Measurements from ENCODE around the gene TCP1.
"Not testable (repeated sequence)": the region's sequence is repeated elsewhere in the genome, so short reads cannot be mapped to it uniquely, and the experiment has no call there.

Gene TCP1

GRCh38 chr6:159789377-159790148 lies at the start of gene TCP1:
Gene TCP1 (minus strand): TSS chr6:159789602. CDS start chr6:159789468, 134 bp downstream.
- DNase-seq (ENCODE audit: low read depth), result peak; percentile 100

GRCh38 chr6:159838020-159838744 lies 48.8 kb upstream of the TCP1 start:
- no peak for DNase-seq (ENCODE audit: low read depth)

- DNase-seq (ENCODE audit: low read depth), result no peak
These were observed 48.1 kb upstream of the TCP1 start for GRCh38 chr6:159837511-159837910.

GRCh38 chr6:159836718-159837490 lies 47.5 kb upstream of the TCP1 start:
- no peak for DNase-seq (ENCODE audit: low read depth)

GRCh38 chr6:159833997-159834603 lies 44.7 kb upstream of the TCP1 start:
- no peak for DNase-seq (ENCODE audit: low read depth)

- peak; percentile 65 for DNase-seq (ENCODE audit: low read depth)
These were observed 44.2 kb upstream of the TCP1 start for GRCh38 chr6:159833556-159833955.

- DNase-seq (ENCODE audit: low read depth), result no peak
These were observed 43.5 kb upstream of the TCP1 start for GRCh38 chr6:159832946-159833345.

- DNase-seq (ENCODE audit: low read depth), result no peak
These were observed 41.9 kb upstream of the TCP1 start for GRCh38 chr6:159831373-159831679.

- no peak for DNase-seq (ENCODE audit: low read depth)
These were observed 41.3 kb upstream of the TCP1 start for GRCh38 chr6:159830501-159831372.

GRCh38 chr6:159829526-159829925 lies 40.1 kb upstream of the TCP1 start:
- no peak for DNase-seq (ENCODE audit: low read depth)

GRCh38 chr6:159828074-159828473 lies 38.7 kb upstream of the TCP1 start:
- no peak for DNase-seq (ENCODE audit: low read depth)

- DNase-seq (ENCODE audit: low read depth), result no peak
These were observed 37.7 kb upstream of the TCP1 start for GRCh38 chr6:159826968-159827647.

GRCh38 chr6:159826004-159826403 lies 36.6 kb upstream of the TCP1 start:
- no peak for DNase-seq (ENCODE audit: low read depth)

- not testable (repeated sequence) for DNase-seq (ENCODE audit: low read depth)
These were observed 35.3 kb upstream of the TCP1 start for GRCh38 chr6:159824690-159825089.

GRCh38 chr6:159823953-159824352 lies 34.6 kb upstream of the TCP1 start:
- DNase-seq (ENCODE audit: low read depth), result no peak

GRCh38 chr6:159821726-159822125 lies 32.3 kb upstream of the TCP1 start:
- no peak for DNase-seq (ENCODE audit: low read depth)

- no peak for DNase-seq (ENCODE audit: low read depth)
These were observed 31.7 kb upstream of the TCP1 start for GRCh38 chr6:159821122-159821521.

GRCh38 chr6:159819932-159820640 lies 30.7 kb upstream of the TCP1 start:
- DNase-seq (ENCODE audit: low read depth), result no peak

- DNase-seq (ENCODE audit: low read depth), result no peak
These were observed 29.7 kb upstream of the TCP1 start for GRCh38 chr6:159819098-159819497.

All from stromal cell of bone marrow (primary cell).